Superior temporal gyrus (tissue), 1 donor: ENCODE measurements around the gene ARHGAP4.

Experiments
- DNase-seq: peaks from one replicate; pipeline ENCODE4 v3.0.0-alpha.2; 2016; ENCODE audit errors: extremely low spot score

ARHGAP4 gene

GRCh38 chrX:153906126-153906917 is 19.7 kb downstream of the ARHGAP4 start:
- DNase-seq: no peak

DNA sequence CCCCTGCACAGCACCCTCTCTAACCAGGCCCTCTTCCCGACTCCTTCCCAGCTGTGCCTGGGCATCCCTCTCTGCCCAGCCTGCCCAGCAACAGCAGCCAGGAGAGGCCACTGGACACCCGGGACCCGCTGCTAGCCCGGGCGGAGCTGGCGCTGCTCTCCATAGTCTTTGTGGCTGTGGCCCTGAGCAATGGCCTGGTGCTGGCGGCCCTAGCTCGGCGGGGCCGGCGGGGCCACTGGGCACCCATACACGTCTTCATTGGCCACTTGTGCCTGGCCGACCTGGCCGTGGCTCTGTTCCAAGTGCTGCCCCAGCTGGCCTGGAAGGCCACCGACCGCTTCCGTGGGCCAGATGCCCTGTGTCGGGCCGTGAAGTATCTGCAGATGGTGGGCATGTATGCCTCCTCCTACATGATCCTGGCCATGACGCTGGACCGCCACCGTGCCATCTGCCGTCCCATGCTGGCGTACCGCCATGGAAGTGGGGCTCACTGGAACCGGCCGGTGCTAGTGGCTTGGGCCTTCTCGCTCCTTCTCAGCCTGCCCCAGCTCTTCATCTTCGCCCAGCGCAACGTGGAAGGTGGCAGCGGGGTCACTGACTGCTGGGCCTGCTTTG is 20.5 kb downstream of the ARHGAP4 start:
- no peak for DNase-seq

DNA sequence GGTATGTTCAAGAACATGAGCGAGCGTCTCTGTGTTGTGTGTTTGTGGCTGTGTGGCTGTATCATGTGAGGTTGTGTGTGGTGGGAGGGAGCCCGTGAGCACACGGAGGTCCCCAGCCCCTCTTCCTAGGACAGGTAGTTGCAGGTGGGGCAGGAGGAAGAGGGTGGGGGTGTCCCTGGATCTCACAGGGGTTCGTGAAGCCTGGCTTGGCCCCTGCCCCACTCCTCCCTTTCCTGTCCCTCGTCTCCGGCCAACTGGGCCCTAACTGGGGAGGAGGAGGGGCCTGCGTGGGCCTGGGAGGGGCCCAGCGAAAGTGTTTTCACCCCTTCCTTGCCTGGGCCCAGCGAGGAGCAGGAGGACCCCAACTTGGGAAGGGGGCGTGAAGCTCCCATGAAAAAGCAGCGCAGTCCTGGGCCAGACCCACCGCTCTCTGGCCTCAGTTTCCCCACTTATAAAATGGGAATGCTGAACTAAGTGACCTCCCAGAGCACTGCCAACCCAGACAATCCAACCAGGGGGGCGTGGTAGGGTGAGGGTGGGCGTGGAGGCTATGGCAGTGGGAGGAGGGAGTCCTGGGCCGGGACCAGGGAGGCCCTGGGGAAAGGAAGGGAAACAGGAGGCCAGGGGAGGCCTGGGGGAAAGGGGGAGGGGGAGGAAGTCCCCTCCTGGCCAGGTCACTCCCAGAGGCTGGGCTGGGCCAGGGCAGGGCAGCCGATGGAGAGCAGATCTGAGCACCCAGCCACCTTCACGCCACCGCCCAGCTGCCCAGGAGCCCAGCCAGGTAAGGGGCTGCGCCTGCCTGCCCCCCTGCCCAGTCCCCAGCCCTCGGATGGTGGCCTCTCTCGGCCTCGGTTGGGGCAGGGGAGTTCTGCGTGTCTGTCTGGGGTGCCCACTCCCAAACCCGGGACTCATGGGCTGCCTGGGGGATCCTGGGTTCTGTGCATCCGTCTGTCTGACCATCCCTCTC is 21.8 kb downstream of the ARHGAP4 start, which contains the start of gene AVPR2:
AVPR2 (plus strand) TSS at position 683 of the 967 bp plus-strand sequence. CDS start 473 bp downstream, outside the sequence.
- no peak for DNase-seq

DNA sequence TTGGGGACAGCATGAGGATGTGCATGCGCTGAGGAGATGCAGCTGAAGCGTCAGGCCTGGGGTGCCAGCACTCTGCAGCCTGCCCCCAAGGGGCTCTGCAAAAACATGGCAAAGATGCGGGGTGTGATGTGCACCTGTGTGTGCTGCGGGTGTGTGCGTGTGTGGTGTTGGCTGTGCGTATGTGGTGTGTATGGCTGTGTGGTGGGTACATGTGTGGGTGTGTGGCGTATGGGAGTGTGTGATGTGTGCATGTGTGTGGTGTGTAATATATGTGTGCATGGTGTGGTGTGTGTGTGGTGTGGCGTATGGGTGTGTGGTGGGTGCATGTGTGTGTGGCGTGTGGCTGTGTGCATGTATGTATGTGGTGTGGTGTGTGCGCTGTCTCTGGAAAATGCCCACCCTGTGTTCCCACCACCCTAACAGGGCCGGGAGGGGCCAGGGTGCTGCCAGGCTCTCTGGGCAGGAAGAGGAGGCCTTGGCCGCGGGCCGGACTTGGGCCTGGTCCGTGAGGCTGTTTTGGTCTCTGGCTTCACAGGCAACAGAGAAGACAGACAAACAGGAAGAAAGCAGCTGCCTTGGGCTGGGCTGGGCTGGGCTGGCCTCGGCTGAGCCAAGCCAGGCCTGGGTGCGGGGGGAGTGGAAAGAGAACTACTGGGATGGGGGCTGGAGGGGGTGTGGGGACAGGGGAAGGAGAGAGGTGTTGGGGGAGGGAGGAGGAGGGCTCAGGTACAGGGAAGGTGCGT is 22.7 kb downstream of the ARHGAP4 start:
- no peak for DNase-seq

DNA sequence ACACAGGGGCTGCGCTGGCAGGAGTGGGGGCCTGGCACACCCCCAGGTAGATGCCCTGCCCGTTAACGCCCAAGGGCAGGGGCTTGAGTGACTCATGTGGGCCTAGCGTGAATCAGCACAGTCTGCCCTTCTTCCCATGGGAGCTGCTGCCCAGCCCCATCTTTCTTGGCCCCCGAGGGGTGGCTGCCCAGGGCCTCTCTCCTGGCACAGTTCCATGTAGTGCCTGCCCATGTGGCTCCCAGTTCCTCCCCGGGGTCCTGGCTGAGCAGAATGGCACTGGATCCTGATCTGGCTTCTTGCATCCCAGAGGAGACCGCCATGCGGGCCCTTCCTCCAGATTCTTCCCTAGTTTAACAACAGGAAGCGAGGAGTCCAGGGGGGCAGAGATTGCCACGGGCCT is 23.7 kb downstream of the ARHGAP4 start:
- DNase-seq: no peak

DNA sequence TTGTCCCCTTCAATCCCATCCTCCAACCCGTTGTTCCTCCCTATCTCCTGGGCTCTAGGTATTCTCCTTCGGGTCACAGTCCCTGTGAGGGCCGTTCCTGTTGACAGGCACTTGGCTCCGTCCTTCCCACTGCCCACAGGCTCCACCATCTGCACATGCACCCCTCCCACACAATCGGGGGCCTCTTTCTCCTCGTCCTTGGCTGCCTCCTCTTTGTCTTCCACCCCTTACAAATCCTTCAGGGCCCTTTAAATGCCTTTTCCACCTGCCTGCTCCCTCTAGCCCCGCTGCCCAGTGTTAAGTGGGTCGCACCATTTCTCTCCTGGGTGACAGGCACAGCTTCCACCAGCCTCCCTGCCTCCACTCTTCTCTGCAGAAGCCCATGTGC is 24.3 kb downstream of the ARHGAP4 start:
- no peak for DNase-seq

DNA sequence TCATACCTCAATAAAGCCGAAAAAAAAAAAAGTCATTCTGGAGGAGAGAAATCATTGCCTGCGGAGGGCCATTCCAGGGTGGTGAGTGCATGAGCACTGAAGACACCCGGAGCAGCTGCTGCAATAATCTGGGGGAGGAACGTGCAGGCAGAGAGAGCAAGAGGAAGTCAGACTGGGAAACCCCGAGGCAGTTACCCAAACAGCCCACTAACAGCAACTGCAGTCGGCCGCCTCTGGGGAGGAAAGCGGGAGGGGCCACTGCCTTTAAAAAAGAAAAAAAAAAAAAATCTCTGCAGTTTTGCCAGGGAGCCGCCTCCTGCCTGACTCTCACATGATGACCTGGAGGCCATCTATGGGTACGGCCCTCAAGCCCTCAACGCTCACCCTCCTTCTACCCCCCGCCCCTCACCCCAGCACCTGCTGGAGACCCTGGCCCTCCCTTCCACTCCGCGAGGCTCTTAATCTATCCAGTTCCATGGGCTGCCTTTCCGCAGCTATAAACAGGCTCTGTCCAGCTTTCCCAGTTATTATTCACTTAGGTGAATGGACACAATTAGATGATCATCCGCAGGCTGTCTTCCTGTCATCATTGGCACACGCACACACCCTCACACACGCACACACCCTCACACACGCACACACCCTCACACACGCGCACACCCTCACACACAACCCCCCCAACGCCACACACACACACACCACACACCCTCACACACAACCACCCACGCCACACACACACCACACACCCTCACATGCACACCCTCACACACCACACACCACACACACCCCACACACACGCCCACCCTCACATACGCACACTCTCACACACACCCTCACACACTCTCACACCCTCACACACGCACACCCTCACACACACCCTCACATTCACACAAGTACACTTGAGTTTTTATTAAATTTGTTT is 25.0 kb downstream of the ARHGAP4 start:
- DNase-seq: no peak

DNA sequence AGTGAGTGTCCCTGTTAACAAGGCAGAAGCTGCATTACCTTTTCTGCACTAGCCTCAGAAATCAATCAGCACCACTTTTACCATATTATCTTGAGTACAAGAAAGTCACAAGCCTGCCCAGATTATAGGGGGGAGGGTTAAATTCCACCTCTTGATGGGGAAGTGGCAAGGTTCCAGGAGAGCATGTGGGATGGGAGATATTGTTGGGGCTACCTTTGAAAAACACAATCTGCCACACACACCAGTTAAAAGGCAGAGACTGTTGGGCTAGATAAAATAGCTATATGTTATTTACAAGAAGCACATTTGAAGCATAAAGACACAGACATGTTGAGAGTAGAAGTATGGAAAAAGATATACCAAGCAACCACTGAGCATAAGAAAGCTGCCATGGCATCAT is 28.2 kb downstream of the ARHGAP4 start:
- DNase-seq: no peak

- DNase-seq: no peak
Measured at GRCh38 chrX:153889123-153889522, 36.9 kb downstream of the ARHGAP4 start.

DNA sequence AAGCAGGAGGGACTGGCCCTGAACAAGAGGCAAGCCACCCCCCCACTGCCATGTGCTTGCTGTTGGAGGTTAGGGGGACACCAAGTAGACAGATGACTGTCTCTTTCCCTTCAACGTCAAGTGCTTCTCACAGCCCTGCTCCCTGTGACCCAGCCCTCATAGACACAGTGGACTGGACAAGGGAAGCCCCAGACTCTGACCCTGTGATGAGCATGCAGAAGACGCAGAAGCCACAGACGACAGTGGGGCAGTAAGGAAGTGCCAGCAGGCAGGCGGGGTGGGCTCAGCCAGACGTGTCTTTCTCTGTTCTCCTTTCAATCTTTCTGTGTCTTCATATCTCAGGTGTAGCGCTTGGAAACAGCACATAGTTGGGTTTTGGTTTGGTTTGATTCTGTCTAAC is 37.7 kb downstream of the ARHGAP4 start:
- DNase-seq: no peak

GRCh38 chrX:153887385-153887784 is 38.7 kb downstream of the ARHGAP4 start:
- DNase-seq: no peak

- DNase-seq: no peak
Measured at GRCh38 chrX:153886915-153887314, 39.1 kb downstream of the ARHGAP4 start.

GRCh38 chrX:153885968-153886903 is 39.8 kb downstream of the ARHGAP4 start, which contains the start of gene L1CAM:
L1CAM (minus strand) TSS chrX:153886173; CDS start chrX:153875836, 10,337 bp downstream.
- DNase-seq: no peak

GRCh38 chrX:153885208-153885787 is 40.8 kb downstream of the ARHGAP4 start:
- DNase-seq: no peak

- no peak for DNase-seq
Measured at GRCh38 chrX:153884590-153884989, 41.5 kb downstream of the ARHGAP4 start.

DNA sequence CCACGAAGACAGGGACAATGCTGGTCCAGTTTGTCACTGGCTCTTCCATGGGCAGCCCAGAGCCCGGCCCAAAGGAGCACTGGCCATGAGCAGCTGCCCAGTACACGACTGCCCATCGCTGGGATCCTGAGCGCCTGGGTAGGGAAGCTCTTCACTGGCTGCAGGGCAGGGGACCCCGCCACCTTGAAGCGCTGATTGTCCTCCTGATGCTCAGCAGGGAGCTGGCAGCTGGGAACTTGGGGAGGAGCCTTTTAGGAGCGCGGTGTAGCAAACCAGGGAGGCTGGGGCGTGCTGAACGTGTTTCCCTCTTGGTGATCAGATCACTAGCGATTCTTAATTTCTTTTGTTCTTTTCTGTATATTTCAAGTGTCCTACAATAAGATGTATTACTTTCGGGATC is 41.9 kb downstream of the ARHGAP4 start:
- DNase-seq: no peak

DNA sequence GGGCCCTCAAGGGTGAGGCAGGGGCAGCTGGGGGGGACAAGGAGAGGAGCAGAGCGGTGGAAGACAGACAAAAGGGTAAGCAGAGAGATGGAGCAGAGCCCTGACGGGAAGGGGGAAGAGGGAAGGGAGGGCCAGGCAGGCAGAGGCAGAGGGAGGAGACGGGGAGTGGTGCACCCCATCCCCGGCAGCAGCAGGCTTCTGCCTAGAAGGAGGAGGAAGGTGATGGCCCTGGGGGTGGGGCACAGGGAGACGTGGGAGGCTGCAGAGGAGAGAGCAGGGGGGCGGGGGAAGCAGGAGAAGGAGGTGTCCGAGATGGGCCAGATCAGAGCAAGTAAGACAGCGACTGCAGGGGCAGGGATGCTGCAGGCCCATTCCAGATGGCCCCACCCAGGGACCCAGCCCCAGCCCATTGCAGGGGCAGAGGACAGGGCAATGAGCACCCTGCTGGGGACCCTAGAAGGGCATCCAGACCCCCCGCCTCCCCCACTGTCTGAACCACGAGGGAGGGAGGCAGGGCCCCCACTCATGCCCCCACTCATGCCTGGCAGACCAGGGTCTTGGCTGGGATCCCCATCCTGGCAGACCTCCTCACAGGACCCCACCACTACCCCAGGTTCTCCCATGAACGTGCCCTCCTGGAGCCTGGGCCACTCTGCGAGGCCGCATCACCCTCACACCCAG is 42.8 kb downstream of the ARHGAP4 start:
- no peak for DNase-seq

- DNase-seq: no peak
Measured at GRCh38 chrX:153882557-153882956, 43.5 kb downstream of the ARHGAP4 start.
